ENCODE results near the gene ATP8A2.

DNA sequence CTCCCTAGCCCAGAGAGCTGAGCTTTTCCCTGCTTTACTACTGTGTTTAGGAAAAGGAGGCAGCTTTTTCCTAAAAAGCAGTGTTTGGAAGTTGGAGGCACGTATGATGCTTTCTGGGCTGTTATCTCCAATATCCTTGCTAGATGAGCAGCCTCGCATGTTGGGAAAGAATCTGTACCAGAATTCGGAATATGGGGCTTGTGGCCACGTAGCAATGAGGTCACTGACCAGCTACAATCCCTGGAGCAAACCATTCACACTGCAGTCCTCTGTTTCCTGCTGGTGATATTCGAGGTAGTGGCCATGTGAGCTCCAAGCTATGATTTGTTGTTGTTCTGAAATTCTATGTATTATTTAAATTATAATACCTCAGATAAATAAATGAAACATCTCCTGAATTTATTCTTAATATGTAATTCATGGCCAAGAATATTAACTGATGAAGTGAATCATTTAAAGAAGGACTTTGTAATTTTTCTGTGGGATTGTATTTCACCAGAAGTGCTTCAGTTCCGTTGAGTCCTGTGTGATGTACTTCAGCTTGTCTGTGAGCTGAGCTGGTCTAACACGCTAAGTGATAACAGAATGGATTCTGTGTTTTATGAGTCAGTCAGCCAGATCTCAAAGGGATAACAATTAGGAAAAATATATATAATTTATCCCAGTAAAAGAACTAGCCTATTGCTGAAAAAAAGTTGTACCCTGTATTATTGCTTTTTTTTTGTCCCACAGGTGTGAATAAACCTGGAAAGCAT, 360.5 kb downstream of the ATP8A2 start:
- TF ChIP-seq, protein P1, sequence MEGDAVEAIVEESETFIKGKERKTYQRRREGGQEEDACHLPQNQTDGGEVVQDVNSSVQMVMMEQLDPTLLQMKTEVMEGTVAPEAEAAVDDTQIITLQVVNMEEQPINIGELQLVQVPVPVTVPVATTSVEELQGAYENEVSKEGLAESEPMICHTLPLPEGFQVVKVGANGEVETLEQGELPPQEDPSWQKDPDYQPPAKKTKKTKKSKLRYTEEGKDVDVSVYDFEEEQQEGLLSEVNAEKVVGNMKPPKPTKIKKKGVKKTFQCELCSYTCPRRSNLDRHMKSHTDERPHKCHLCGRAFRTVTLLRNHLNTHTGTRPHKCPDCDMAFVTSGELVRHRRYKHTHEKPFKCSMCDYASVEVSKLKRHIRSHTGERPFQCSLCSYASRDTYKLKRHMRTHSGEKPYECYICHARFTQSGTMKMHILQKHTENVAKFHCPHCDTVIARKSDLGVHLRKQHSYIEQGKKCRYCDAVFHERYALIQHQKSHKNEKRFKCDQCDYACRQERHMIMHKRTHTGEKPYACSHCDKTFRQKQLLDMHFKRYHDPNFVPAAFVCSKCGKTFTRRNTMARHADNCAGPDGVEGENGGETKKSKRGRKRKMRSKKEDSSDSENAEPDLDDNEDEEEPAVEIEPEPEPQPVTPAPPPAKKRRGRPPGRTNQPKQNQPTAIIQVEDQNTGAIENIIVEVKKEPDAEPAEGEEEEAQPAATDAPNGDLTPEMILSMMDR (IDR thresholded peaks at IDR 0.05; ENCODE audit: poor library complexity, severe bottlenecking): no peak
- TF ChIP-seq RAD21 (conservative IDR thresholded peaks at IDR 0.05) (no peak), POLR2AphosphoS5 (IDR thresholded peaks at IDR 0.05) (no peak), EZH2 (IDR thresholded peaks at IDR 0.05; ENCODE audit: borderline replicate concordance, insufficient read depth, low read length, poor library complexity, severe bottlenecking) (no peak), TAF1 (IDR thresholded peaks at IDR 0.05; ENCODE audit: low read depth) (no peak), EP300 (conservative IDR thresholded peaks at IDR 0.05; ENCODE audit: poor library complexity, severe bottlenecking) (no peak)
- TF ChIP-seq, protein P2, sequence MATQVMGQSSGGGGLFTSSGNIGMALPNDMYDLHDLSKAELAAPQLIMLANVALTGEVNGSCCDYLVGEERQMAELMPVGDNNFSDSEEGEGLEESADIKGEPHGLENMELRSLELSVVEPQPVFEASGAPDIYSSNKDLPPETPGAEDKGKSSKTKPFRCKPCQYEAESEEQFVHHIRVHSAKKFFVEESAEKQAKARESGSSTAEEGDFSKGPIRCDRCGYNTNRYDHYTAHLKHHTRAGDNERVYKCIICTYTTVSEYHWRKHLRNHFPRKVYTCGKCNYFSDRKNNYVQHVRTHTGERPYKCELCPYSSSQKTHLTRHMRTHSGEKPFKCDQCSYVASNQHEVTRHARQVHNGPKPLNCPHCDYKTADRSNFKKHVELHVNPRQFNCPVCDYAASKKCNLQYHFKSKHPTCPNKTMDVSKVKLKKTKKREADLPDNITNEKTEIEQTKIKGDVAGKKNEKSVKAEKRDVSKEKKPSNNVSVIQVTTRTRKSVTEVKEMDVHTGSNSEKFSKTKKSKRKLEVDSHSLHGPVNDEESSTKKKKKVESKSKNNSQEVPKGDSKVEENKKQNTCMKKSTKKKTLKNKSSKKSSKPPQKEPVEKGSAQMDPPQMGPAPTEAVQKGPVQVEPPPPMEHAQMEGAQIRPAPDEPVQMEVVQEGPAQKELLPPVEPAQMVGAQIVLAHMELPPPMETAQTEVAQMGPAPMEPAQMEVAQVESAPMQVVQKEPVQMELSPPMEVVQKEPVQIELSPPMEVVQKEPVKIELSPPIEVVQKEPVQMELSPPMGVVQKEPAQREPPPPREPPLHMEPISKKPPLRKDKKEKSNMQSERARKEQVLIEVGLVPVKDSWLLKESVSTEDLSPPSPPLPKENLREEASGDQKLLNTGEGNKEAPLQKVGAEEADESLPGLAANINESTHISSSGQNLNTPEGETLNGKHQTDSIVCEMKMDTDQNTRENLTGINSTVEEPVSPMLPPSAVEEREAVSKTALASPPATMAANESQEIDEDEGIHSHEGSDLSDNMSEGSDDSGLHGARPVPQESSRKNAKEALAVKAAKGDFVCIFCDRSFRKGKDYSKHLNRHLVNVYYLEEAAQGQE (IDR thresholded peaks at IDR 0.05; ENCODE audit: borderline replicate concordance): no peak
